Lung (tissue), 12 donors: Measurements from ENCODE around the gene ATG16L1. TPM values are rescaled to one million over a fixed set of nuclear protein-coding genes. Genes with fewer than 3 reads are reported as not detected.

Experiments
- ATAC-seq: fragments of 200-7000 bp; cut with Tn5 transposase; one replicate; pipeline ENCODE4 v1.9.1; 2020; ENCODE audit warnings: moderate number of reproducible peaks; ENCODE audit not compliant: insufficient read depth, low FRiP score
- DNase-seq, 3 donors: peaks; one replicate each; pipeline ENCODE4 v3.0.0-alpha.2; 2013 to 2017
- H3K27ac ChIP-seq, 2 donors: one replicate each; pipeline ENCODE4 v1.5.1; 2013; ENCODE audit warnings: mild to moderate bottlenecking in 2 of 2, moderate library complexity in 2 of 2, control low read depth in 1 of 2, inconsistent platforms in 1 of 2, low read depth in 1 of 2, low read length in 1 of 2
- H3K27me3 ChIP-seq, 3 donors: one replicate each; pipeline ENCODE4 v1.5.1; 2013; ENCODE audit warnings: low read length in 2 of 3; ENCODE audit not compliant: control insufficient read depth in 3 of 3, insufficient read depth in 3 of 3
- H3K36me3 ChIP-seq, 4 donors: one replicate each; pipeline ENCODE4 v1.5.1; 2013; ENCODE audit warnings: low read length in 4 of 4, mild to moderate bottlenecking in 1 of 4, moderate library complexity in 1 of 4; ENCODE audit not compliant: control insufficient read depth in 4 of 4, insufficient read depth in 4 of 4
- H3K4me1 ChIP-seq, 5 donors: one replicate each; pipeline ENCODE4 v1.5.1; 2013; ENCODE audit warnings: low read length in 5 of 5, mild to moderate bottlenecking in 2 of 5, moderate library complexity in 1 of 5; ENCODE audit not compliant: control insufficient read depth in 5 of 5, insufficient read depth in 5 of 5
- H3K4me3 ChIP-seq: one replicate; pipeline ENCODE4 v1.5.1; 2013; ENCODE audit warnings: mild to moderate bottlenecking, control low read depth, moderate library complexity
- H3K9ac ChIP-seq, 2 donors: one replicate each; pipeline ENCODE4 v1.5.1; 2013; ENCODE audit warnings: low read length in 2 of 2, control low read depth in 1 of 2; ENCODE audit not compliant: insufficient read depth in 1 of 2
- H3K9me3 ChIP-seq, 4 donors: one replicate each; pipeline ENCODE4 v1.5.1; 2013; ENCODE audit warnings: low read length in 3 of 4, mild to moderate bottlenecking in 1 of 4, moderate library complexity in 1 of 4; ENCODE audit not compliant: control insufficient read depth in 4 of 4, insufficient read depth in 3 of 4
- CTCF ChIP-seq: IDR thresholded peaks from 2 replicates; pipeline ENCODE4 v1.5.1; 2012; ENCODE audit warnings: mild to moderate bottlenecking; ENCODE audit errors: control extremely low read depth, extremely low read depth
- WGBS, 2 donors: extraction: QIAGEN DNeasy Blood & Tissue Kit; methylation state at CpG; one replicate each; pipeline ENCODE4 v1.1.7; 2013; 5-methylcytosine and 5-hydroxymethylcytosine counted together
- polyA plus RNA-seq, 2 donors: library from polyadenylated mRNA; stranded (reverse); fragments of 200-250 nt; gene quantifications; one replicate each; pipeline ENCODE4 v1.2.1, GENCODE V29; 2013
- total RNA-seq, 2 donors: library from RNA; depleted of rRNA in 1 of 2; stranded (reverse); fragments of >200 nt in 1 of 2; gene quantifications; one replicate each; pipeline ENCODE4 v1.2.1, GENCODE V29; 2014 to 2021
- donor health status: control.
- donor health status: control.
- donor health status: Bipolar disorder and iron deficiency.
- donor health status: healthy.
- donor health status: DM: yes; HTN: yes; CAD: no.

ATG16L1 gene
- total and polyA plus RNA-seq, 4 donors: 10.9 to 37.0 (median 20.3) TPM

DNA sequence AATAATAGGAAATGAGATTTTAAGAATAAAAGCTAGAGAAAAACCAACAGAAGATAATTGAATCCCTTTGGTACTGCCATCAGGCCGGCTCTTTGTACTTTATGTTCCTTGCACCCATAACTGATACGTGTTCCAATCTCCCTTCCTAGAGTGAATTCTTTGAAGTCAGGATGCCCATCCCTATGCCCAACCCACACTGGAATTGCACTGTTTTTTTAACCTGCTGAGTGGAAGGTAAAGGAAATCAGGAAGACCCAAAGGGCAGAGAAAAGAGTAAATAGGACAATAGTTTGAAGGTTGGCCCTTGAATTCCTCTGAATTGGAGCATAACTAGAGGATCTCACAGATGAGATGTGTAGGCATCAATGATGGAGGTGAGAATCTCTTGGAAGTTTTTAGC is 4.4 kb upstream of the ATG16L1 start:
- DNase-seq: no peak
- Histone ChIP-seq H3K36me3 (no peaks in the 10 kb centered on the region), H3K9ac (no peak overlapping the region), H3K4me3 (no peak overlapping the region), H3K27me3 (no peaks in the 10 kb centered on the region), H3K27ac (no peak overlapping the region), H3K9me3 (peaks cover 0 to 6% (median under 1%) of the 10 kb centered on the region in 4 donors), H3K4me1 (no peaks in the 10 kb centered on the region)
- ATAC-seq: no peak
- no peak for TF ChIP-seq CTCF
- WGBS, 2 donors: 83 to 90% methylated on average over 2 of the region's 2 CpGs

GRCh38 chr2:233247744-233248143 is 3.7 kb upstream of the ATG16L1 start:
- Histone ChIP-seq H3K27ac (no peak overlapping the region), H3K36me3 (no peaks in the 10 kb centered on the region), H3K4me3 (no peak overlapping the region), H3K4me1 (peaks cover 0 to 4% (median 3%) of the 10 kb centered on the region in 5 donors), H3K9ac (no peak overlapping the region), H3K27me3 (no peaks in the 10 kb centered on the region), H3K9me3 (peaks cover 0 to 6% (median under 1%) of the 10 kb centered on the region in 4 donors)
- no peak for ATAC-seq
- DNase-seq: no peak
- no peak for TF ChIP-seq CTCF

- DNase-seq (no peak), ATAC-seq (no peak)
- WGBS, 2 donors: 40 to 57% methylated on average over 7 of the region's 7 CpGs
- H3K36me3 ChIP-seq: peaks cover 0 to 5% (median 0%) of the 10 kb centered on the region in 4 donors
- no peaks in the 10 kb centered on the region for H3K27me3 ChIP-seq
- TF ChIP-seq CTCF: no peak
- H3K9me3 ChIP-seq: peaks cover 0 to 6% (median under 1%) of the 10 kb centered on the region in 4 donors
- H3K4me1 ChIP-seq: peaks cover 0 to 12% (median 6%) of the 10 kb centered on the region in 5 donors
- no peak overlapping the region for H3K4me3 ChIP-seq
- H3K9ac ChIP-seq: no peak overlapping the region
- H3K27ac ChIP-seq: no peak overlapping the region
Observed at GRCh38 chr2:233248999-233249398, 2.5 kb upstream of the ATG16L1 start.

DNA sequence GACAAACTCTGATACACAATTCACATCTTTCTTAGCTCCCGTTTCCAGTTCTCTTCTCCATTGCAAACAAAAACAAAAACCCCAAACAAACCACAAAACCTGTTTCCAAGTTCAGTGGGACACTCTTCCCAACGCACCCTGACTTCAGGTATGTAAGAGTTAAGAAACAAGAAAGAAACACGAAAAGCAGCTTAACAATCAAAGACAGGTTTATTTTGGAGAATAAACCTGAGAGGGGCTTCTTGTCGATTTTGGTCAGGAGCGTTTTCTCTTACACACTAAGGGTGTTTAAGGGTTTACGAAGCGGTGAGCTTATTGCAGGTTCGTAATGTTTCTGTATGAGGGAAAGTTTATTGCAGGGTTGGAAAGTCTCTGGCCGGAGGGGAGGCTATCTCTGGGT is 905 bp upstream of the ATG16L1 start:
- no peak overlapping the region for H3K27ac ChIP-seq
- no peak for TF ChIP-seq CTCF
- WGBS, 2 donors: 93 to 96% methylated on average over 9 of the region's 9 CpGs
- H3K4me1 ChIP-seq: peaks cover 0 to 12% (median 6%) of the 10 kb centered on the region in 5 donors
- no peak for ATAC-seq
- H3K9ac ChIP-seq: no peak overlapping the region
- no peaks in the 10 kb centered on the region for H3K27me3 ChIP-seq
- peaks cover 0 to 5% (median under 1%) of the 10 kb centered on the region in 4 donors for H3K36me3 ChIP-seq
- no peak for DNase-seq
- H3K4me3 ChIP-seq: no peak overlapping the region
- peaks cover 0 to 6% (median 0%) of the 10 kb centered on the region in 4 donors for H3K9me3 ChIP-seq
